MM.1S (cell line): ENCODE results near the gene OR6X1.

Experiments used
- DNase-seq: peaks from one replicate; pipeline ENCODE4 v3.0.0-alpha.2; 2015
- H2AFZ ChIP-seq: fragments of 300-600 bp; sonication (generic); 2 replicates; pipeline ENCODE4 v1.6.0; 2016; ENCODE audit warnings: antibody characterized with exemption, low read length
- H3F3A ChIP-seq: fragments of 300-600 bp; sonication (generic); 2 replicates; pipeline ENCODE4 v1.6.1; 2016; ENCODE audit warnings: mild to moderate bottlenecking, antibody characterized with exemption, low read length, moderate library complexity, mixed read lengths; ENCODE audit not compliant: insufficient read depth
- H3K27ac ChIP-seq: fragments of 300-600 bp; sonication (generic); 2 replicates; pipeline ENCODE4 v1.5.1; 2016; ENCODE audit warnings: mild to moderate bottlenecking, low read length
- H3K27me3 ChIP-seq: fragments of 300-600 bp; sonication (generic); replicated peaks from 2 replicates; pipeline ENCODE4 v1.6.0; 2016; ENCODE audit warnings: low read length; ENCODE audit not compliant: insufficient read depth
- H3K36me3 ChIP-seq: fragments of 300-600 bp; sonication (generic); replicated peaks from 2 replicates; pipeline ENCODE4 v1.6.1; 2016; ENCODE audit warnings: mild to moderate bottlenecking, low read length, mixed read lengths; ENCODE audit not compliant: insufficient read depth
- H3K4me1 ChIP-seq: fragments of 300-600 bp; sonication (generic); 2 replicates; pipeline ENCODE4 v1.6.1; 2016; ENCODE audit warnings: low read length, mixed read lengths
- H3K4me2 ChIP-seq: fragments of 300-600 bp; sonication (generic); 2 replicates; pipeline ENCODE4 v1.6.0; 2016; ENCODE audit warnings: low read depth, low read length
- H3K4me3 ChIP-seq: fragments of 300-600 bp; sonication (generic); 2 replicates; pipeline ENCODE4 v1.5.1; 2016; ENCODE audit warnings: low read length, mixed read lengths
- H3K79me2 ChIP-seq: fragments of 300-600 bp; sonication (generic); 2 replicates; pipeline ENCODE4 v1.6.1; 2016; ENCODE audit warnings: mixed run types, low read length, mixed read lengths
- H3K9ac ChIP-seq: fragments of 300-600 bp; sonication (generic); 2 replicates; pipeline ENCODE4 v1.6.1; 2016; ENCODE audit warnings: low read length, mixed read lengths
- H3K9me2 ChIP-seq: fragments of 300-600 bp; sonication (generic); replicated peaks from 2 replicates; pipeline ENCODE4 v1.6.1; 2016; ENCODE audit warnings: mild to moderate bottlenecking, low read length, mixed read lengths; ENCODE audit not compliant: insufficient read depth
- H3K9me3 ChIP-seq: fragments of 300-600 bp; sonication (generic); replicated peaks from 2 replicates; pipeline ENCODE4 v1.6.1; 2016; ENCODE audit warnings: mild to moderate bottlenecking, low read length, mixed read lengths; ENCODE audit not compliant: insufficient read depth
- H4K20me1 ChIP-seq: fragments of 300-600 bp; sonication (generic); 2 replicates; pipeline ENCODE4 v1.6.1; 2016; ENCODE audit warnings: mild to moderate bottlenecking, low read length, moderate library complexity, mixed read lengths; ENCODE audit not compliant: insufficient read depth
- CTCF ChIP-seq: fragments of 300-600 bp; sonication (generic); IDR thresholded peaks from 2 replicates; pipeline ENCODE4 v1.5.1; 2016; ENCODE audit warnings: antibody characterized with exemption, low read length, mixed read lengths
- EZH2 ChIP-seq: fragments of 300-600 bp; sonication (generic); optimal IDR thresholded peaks from 2 replicates; pipeline ENCODE3; 2017; ENCODE audit warnings: low read depth, mild to moderate bottlenecking, antibody characterized with exemption, low read length, mixed read lengths
- EZH2phosphoT487 ChIP-seq: fragments of 300-600 bp; sonication (generic); IDR thresholded peaks from 2 replicates; pipeline ENCODE4 v1.6.1; 2018; ENCODE audit warnings: antibody characterized with exemption, low read length

Gene OR6X1

GRCh38 chr11:123778511-123778910, 24.2 kb upstream of the OR6X1 start:
- DNase-seq, result no peak

GRCh38 chr11:123775715-123776549, 21.6 kb upstream of the OR6X1 start:
- Histone ChIP-seq H3K9ac (no peak overlapping the region), H3K27ac (no peak overlapping the region)
- DNase-seq, result no peak

More at GRCh38 chr11:123778511-123778910, 24.2 kb upstream of the OR6X1 start:
- no peaks in the 10 kb centered on the region for H3K27me3 ChIP-seq
- H3K36me3 ChIP-seq, result no peaks in the 10 kb centered on the region
- no peak overlapping the region for H3K9ac ChIP-seq
- H3K4me3 ChIP-seq, result no peak overlapping the region
- no peak overlapping the region for H2AFZ ChIP-seq
- H3K9me2 ChIP-seq, result no peaks in the 10 kb centered on the region
- H3F3A ChIP-seq, result peaks cover 6% of the 10 kb centered on the region; the same call in 1 of the 2 replicates
- H3K27ac ChIP-seq, result no peak overlapping the region
- no peak for TF ChIP-seq CTCF
- no peak for TF ChIP-seq EZH2phosphoT487
- no peak for TF ChIP-seq EZH2
- H3K9me3 ChIP-seq, result no peaks in the 10 kb centered on the region
- no peaks in the 10 kb centered on the region for H3K79me2 ChIP-seq
- no peaks in the 10 kb centered on the region for H3K4me1 ChIP-seq
- H3K4me2 ChIP-seq, result no peak overlapping the region
- no peaks in the 10 kb centered on the region for H4K20me1 ChIP-seq

GRCh38 chr11:123775289-123775688, 21.0 kb upstream of the OR6X1 start:
- TF ChIP-seq CTCF (no peak), EZH2phosphoT487 (no peak), EZH2 (no peak)
- no peaks in the 10 kb centered on the region for H3K79me2 ChIP-seq
- H3K4me3 ChIP-seq, result no peak overlapping the region
- no peaks in the 10 kb centered on the region for H3K9me2 ChIP-seq
- no peak overlapping the region for H3K9ac ChIP-seq
- no peaks in the 10 kb centered on the region for H3K36me3 ChIP-seq
- no peaks in the 10 kb centered on the region for H4K20me1 ChIP-seq
- no peaks in the 10 kb centered on the region for H3K4me1 ChIP-seq
- no peaks in the 10 kb centered on the region for H3K9me3 ChIP-seq
- H2AFZ ChIP-seq, result no peak overlapping the region
- no peaks in the 10 kb centered on the region for H3K27me3 ChIP-seq
- H3F3A ChIP-seq, result peaks cover 6% of the 10 kb centered on the region; the same call in 1 of the 2 replicates
- no peak overlapping the region for H3K27ac ChIP-seq
- H3K4me2 ChIP-seq, result no peak overlapping the region
- peak; percentile 39 for DNase-seq

More at GRCh38 chr11:123775715-123776549, 21.6 kb upstream of the OR6X1 start:
- no peak overlapping the region for H2AFZ ChIP-seq
- H3K79me2 ChIP-seq, result no peaks in the 10 kb centered on the region
- no peaks in the 10 kb centered on the region for H3K36me3 ChIP-seq
- H3K9me3 ChIP-seq, result no peaks in the 10 kb centered on the region
- H4K20me1 ChIP-seq, result no peaks in the 10 kb centered on the region
- H3K9me2 ChIP-seq, result no peaks in the 10 kb centered on the region
- H3F3A ChIP-seq, result peaks cover 6% of the 10 kb centered on the region; the same call in 1 of the 2 replicates
- H3K4me2 ChIP-seq, result no peak overlapping the region
- no peak overlapping the region for H3K4me3 ChIP-seq
- no peaks in the 10 kb centered on the region for H3K27me3 ChIP-seq
- no peaks in the 10 kb centered on the region for H3K4me1 ChIP-seq
- TF ChIP-seq CTCF, result no peak
- TF ChIP-seq EZH2phosphoT487, result no peak
- TF ChIP-seq EZH2, result no peak
